Stimulated activated CD8-positive, alpha-beta memory T cell treated with anti-CD3 and anti-CD28 coated beads, Interleukin-15, amount 100 ng/mL, for 4 hours (primary cell): ENCODE results near the gene DST.

Experiments used
- DNase-seq, 2 donors: peaks; one replicate each; pipeline ENCODE4 v3.0.0-alpha.2; 2020; ENCODE audit warnings: low read depth in 2 of 2

DST gene

DNA sequence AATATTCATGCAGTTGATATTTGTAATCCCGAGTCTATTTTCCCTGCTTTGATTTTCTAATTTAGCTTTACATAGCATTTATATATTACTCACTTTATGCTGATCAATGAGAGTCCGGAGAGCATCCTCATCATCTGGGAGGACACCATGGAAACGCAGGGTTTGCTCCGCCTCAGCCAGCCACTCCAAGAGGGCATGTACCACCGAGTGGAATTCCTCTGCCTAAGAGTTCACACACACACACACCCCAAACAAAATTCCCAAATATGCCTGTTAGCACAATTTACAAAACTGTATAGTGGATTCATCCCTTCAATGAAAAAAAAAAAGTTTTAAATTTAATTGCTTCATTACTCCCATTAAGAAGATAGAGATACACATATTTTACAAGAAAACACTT, 160.7 kb downstream of the DST start:
- no peak for DNase-seq

DNA sequence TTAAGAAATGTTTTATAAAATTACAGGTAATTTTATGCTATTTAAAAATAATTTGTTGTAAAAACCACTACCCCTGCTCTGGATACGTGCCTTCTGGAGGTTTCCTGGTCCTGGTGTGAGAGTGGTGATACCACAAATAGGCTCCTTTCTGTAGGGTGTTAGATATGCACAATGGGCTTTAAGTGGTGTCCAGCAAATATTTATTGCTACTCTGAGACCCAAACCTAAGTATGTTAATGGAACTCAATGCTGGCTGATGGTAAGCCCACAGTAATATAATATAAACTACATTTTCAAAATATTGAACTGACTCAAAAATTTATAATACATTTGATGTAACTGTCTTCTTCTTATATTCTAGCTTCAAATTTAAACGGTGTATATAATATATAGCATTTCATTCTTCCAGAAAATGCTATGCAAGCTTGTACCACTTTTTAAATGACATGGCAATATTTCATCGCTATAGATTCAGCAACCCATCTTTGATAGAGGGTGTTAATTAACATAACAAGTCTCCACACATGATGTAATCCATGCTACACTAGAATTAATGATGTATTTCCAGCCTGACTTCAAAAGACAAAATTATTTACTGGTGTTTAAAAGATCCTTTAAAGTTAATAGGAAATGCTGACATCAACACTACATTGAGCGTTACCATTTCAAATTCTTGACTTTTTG, 161.9 kb downstream of the DST start:
- no peak for DNase-seq

DNA sequence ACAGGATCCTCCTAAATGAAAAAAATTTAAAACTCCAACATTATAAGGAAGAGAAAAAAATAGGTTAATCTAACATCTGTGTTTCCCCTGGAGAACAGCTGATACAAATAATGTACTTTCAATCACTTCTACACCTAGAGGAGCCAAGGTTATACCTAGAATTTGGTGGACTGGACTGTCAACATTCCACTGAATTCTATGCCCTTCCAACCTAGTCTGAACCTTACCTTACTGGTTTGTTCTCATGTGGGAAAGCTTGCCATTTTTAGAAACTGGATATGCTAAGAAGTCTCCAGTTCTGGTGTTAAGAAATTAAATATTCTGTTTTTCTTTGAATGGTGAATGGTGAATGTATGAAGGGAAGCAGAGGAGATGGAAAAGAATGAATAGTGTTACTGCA, 162.4 kb downstream of the DST start:
- no peak for DNase-seq

DNA sequence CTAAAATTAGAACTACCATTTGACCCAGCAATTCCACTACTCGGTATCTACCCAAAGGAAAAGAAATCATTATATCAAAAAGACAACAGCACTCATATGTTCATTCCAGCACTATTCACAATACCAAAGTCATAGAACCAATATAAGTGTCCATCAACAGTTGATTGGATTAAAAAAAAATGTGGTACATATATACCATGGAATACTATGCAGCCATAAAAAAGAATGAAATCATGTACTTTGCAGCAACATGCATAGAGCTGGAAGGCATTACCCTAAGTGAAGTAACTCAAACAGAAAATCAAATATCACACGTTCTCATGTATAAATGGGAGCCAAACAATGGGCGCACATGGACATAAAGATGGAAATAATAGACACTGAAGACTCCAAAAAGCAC, 163.3 kb downstream of the DST start:
- DNase-seq, result no peak

DNA sequence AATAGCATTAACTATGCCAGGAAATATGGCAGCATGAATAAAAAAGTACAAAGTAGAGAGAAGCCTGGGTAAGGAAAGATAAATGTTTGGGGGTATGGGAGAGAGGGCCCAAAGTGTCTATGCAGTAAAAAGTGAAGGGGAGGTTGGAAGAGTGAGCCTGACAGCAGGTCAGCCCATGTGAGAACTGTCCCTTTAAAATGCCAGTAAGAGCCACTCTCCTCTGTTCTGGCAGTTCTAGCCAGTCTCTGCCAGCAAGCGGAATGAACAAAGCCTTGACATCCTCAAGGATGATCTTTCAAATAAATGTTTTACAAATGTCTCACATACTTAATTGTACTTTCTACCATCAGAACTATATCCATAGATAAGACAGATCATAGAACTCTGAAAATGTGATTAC, 164.5 kb downstream of the DST start:
- DNase-seq, result no peak

DNA sequence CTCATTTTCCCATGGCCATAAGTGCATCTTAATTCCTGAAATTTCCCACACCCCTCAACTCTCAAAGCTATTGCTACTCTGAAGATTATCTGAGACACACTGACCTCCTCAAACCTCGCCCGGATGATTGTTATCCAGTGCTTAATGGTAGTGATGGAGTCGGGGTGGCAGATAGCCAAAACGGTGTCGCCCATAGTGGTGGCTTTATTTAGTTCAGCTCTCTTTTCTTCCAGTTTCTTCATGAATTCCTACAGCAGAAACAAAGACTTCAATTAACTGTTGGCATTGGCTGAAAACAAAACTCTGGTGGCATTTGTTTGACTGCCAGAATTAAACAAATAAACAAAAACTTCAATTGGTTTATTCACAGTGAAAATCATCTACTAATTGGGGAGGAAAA, 165.4 kb downstream of the DST start:
- DNase-seq, result no peak

DNA sequence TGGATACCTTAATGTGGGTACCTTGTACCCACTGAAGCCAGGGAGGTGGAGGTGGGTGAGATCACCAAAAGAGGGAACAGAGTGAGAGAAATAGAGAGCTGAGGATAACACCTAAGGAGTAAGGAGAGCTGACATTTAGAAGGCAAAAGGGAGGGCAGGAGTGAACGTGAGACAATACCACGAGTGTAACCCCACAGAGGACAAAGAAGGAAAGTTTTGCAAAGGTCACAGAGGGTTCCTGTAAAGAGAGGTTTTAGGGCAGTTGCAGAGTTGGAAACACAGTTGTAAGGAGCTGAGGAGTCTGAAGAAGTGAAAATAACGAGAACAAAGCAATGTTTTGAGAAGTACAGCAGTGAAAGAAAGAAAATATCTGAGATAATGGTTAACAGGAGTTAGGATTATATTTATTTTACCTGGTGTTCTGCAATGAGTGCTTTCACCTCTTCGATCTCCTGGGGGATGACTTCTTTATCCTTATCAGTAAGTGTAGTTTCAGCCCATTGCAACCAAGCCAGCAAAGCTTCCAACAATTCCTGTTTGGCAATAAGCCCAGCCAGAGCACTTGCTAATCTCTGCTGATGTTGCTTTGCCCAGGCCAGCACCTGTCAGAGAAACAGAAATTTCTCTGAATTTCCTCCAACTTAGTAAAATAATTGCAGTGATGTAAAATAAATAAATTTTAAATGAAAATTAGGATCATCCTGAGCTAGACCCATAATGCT, 166.8 kb downstream of the DST start:
- DNase-seq, result no peak

DNA sequence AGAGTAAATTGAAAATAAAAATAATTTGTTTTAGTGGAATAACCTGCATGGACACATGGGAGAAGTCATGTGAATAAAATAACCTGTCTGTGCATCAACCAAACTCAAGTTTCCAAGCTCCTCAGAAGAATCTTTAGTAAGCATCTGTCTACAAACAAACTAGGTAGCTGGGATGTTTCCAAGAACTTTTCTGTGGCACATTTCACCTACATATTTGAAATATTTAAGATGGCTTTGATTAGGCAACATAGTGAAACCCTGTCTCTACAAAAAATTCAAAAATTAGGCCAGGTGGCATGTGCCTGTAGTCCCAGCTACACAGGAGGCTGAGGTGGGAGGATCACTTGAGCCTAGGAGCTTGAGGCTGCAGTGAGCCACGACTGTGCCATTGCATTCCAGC, 168.2 kb downstream of the DST start:
- DNase-seq, result no peak

DNA sequence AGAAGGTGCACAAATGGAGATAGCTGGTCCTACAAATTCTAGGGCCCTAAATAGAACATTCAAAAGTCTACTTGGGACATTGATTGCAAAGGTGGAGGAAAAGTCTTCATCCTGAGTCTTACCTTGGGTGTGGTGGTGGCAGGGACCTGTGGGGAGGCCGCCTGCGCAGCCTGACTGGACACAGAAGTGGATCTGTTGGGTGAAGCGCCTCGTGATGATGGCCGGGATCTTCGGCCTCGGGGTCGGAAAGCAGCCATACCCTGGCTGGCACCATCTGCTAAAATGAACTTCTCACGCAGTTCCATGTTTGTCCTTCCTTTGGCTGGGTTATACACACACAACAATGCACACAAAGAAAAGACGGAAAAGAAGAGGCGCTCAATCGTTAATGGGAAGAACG, 179.2 kb downstream of the DST start:
- DNase-seq, result no peak

DNA sequence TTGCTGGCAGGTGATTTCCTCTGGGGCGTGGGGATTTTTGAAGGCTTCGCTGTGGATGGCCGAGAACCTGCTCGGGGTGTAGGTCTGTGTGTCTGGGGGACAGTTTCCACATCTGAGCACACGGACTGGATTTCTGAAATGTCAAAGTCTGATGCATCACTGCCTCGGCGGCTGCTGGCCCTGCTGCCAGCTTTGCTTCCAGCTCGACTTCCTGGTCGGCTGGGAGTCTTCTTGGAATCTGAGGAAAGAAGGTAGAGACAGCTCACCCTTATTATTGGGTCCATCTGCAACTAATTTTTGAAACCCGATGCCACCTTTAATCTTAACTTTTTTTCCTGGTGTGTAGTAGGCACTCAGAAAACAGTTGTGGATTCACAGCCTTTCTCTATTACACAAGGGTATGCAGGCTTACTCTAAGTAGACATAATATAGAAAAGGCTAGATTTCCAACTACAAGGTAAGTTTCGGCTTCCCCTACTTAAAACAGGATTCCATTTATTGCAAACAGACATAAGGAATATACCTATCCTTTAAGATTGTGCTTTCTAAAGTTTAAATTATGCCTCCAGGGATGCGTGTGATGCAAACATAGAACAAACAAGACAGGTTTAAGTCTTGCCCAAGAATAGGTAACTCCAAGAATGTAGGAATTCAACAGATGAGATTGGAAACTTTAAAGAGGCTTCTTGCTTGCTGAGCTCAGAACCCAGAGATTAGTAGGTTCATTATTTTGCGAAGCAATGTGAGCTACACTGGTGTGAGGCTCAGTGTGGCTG, 183.5 kb downstream of the DST start:
- no peak for DNase-seq

DNA sequence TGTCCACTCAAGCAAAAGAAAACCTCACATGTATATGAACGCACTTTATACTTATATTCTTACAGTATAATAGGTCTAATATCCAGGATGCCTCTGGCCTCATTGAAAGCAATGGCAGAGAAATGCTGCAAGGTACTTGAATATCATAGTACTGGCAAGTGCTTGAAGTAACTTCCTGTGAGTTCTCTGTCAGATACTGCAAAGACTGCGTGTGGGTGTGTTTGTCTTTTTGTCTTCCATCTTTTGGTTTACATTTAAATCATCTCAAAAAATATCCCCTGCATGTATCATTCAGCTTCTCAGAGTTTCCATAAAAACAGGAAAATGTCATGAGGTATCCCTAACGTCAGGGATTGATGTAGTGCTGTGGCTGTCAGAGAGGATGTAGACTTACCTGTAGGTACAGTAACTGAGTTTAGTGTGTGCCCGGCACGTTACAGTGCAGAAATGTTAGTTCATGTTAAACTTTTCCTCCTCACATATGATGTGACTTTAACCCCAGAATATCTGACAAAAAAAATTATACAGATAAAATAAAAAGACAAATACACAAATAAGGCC, 184.3 kb downstream of the DST start:
- DNase-seq, result no peak

DNA sequence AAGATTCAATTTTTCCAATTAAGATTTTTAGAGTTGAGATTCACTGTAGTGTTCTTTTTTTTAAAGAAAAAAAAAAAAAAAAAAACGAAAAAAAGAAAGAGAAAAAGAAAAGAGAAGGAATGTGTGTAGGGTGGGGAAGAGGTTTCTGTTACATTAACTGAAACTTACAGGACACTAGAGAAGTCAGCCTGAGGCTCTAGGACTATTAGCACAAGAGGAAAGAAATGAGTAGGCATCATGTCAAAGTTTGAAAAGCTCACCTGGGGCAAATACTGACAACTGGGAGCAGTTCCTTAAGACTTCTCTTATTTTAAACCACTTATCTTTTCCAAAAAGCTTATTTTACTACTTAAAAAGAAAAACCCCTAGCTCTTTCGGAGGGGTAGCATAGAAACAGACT, 185.9 kb downstream of the DST start:
- no peak for DNase-seq

DNA sequence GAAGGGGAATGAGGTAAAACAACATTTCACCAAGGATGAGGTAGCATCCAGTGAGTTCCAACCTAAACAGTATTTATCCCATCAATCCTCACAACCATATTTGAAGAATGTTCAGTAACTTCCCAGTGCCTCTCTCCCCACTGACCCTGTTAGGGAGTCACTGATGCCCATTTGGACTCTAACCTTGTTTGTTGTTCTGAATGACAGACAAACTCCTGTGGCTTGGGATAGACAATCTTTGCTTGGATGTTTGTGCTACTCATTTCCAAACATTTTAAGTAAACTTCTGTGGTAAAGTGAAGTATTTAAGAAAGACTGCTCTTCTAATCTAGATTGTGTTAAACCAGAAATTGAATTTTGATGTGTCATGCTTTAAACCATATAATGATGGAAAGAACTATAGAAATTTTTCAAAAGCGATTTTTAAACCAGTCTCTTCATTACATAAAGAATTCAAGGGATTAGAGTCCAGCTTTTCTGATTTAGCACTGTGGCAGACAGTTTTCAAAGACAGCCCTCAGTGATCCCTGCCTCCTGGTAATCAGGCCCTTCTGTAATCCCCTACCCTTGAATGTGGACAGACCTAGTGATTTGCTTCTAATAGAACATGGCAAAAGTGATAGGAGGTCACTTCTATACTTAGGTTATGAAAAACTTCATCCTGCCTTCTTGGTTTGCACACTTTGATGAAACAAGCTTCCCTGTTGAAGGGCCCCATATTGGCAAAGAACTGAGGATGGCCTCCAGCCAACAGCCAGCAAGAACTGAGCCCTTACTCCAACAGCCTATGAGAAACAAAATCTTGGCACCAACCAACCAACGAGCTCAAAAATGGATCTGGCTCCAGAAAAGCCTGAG, 191.6 kb downstream of the DST start:
- no peak for DNase-seq

DNA sequence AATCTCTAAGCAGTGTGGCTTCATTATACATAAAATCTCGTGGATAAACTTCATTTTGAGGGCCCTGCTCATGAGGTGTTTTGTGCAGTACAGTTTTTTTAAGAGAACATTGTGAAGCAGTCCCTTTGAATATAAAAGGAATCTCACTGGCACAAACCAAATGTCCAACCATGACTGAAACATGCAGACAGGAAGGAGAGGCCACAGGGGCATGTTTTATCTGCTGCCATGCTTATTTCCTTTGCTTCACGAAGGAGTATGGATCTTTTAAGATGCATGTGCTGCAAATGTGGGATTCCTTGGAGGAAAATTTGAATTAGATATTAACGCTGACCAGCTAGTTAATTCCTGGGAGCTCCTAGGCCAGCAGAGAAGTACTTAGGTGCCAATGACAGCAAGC, 192.3 kb downstream of the DST start:
- no peak for DNase-seq

DNA sequence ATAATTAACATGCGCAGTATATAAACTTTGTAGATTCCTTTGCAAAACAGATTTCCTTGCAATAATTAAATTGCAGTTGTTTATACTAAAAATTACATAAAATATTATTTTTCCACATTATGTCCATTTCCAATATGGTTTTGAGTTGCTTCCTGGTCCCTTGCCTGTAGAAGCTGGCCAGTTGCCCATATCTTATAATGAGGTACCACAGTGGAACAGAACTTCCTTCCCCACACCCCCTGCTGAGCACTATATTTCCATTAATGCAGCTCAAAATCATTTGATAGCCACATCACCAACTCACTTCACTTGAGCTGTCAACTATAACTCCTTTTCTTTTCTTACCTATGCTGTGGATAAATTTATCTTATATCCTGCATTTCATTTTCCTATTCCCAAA, 194.6 kb downstream of the DST start:
- DNase-seq, result no peak

DNA sequence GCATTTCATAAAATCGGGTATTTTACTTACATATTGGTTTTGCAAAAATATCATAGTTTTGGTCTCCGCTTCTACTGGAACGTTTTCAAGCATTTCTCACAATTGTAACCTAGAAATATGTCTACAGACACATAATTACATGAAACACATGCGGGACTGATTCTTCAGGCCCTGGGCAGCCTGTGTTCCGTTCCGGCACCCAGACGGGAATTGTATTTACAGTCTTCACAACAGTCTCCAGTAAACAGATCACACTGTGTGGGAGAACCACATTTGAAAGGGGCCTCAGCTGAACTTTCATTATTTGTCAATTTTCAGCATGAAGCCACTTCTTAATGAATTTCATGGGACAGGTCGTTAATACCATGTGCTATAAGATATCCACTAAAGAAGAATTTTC, 196.9 kb downstream of the DST start:
- DNase-seq, result no peak

DNA sequence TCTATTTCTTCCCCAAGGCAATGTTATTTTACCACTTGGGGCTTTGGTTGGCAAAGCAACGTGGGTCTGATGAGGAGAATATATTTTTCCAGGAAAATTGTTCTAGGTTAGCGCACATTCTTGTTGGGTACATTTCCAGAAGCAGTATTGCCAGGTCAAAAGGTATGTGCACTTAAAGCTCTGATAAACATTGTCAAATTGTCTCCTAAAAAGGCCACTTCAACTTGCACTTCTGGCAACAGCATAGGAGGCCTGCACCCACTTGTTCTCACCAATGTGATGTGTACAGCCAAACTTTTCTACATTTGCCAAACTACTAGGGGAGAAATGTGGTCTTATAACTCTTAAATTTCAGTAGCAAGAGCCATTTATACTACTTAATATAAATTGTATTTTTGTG, 197.8 kb downstream of the DST start:
- DNase-seq, result no peak

DNA sequence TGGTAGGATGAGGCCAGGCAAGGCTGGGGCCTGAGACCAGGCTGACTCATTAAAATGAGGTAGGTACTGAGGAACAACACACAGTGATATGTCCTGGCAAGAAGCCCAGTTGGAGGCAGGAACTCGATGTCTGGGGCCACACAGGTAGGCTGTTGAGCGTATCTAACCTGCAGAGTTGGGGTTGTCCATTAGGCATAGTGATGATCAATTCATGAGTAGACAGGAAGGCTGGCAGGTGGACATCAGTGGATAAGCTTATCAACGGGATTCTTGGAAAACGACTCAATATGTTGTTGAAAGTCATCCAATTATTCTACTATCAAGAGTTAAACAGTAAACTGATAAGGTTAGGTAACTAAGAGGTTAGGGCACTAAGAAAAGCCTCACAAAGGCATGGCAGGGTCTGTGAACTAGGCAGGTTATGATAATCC, 202.1 kb downstream of the DST start:
- DNase-seq, result no peak

DNA sequence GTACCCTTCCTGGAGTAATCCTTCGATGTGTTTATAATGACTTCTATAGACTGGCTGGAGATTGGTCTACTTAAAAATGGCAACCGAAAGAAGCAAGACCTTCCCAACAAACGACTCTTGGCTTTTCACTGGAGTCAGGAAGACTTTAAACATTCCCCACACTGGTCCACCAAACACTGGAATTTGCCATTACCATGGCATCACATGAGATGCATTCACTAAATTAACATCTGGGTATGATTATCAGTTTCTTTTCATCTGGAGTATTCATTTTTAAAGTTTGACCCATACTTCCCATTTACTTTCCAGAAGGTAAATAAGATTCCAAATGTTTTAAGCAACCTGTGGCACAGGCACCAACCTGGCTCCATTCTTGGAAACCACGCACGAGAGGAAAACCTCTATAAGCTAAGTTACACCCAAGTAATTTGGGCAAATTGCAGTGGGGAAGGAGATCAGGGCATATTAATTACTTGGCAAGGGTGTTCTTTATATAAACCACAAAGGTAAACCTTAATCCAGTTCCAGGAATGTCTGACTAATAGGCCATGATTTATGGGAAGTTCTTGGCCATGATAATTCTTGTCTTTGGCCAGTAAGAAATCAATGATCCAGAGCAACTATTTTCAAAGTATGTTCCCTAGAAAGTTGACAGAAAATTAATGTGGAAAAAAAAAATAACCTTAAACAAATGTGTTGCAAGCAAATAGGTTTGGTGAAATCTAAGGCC, 205.4 kb downstream of the DST start:
- no peak for DNase-seq

DNA sequence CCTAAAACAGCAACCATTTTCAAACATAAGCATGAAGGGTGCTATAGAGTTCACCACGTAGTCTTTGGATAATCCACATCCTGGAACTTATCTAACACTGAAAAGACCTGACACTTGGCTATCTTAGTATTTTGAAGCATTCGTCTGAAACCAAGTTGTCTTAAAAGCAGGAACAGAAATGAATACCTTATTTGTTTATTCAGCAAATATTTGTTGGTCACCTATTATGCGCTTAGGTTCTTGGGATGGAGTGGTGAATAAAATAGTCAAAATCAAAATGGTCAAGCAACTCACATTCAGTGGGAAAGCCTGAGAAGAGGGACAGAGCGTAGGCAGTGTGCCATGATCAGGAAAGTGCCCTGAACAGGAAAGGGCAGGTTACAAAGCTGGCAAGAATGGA, 206.9 kb downstream of the DST start:
- DNase-seq, result no peak

DNA sequence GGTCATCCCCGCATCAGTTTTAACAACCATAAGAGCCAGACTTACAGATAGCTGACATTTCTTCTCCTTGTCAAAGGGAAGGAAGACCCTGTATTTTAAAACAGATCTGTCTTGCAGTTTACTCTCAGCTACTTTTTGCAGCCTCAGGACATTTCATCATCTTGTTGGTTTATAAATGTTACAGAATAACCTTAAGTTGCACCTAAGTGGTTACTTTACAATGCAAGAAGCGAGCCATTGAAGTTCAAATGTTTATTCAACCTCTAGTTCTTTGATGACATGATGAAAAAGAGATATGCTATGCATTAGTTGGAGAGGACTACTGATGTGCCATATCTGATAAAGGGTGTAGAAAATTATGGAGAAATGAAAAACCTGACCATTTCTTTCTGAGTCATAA, 207.4 kb downstream of the DST start:
- DNase-seq, result no peak
